GM21717 (cell line): ENCODE measurements around the gene GLI3.

Source experiments
- ATAC-seq: cut with Tn5 transposase; IDR thresholded peaks from one replicate; pipeline ENCODE4 v1.9.1; 2021; ENCODE audit warnings: mild to moderate bottlenecking, moderate library complexity; ENCODE audit not compliant: unreplicated experiment

Gene GLI3

DNA sequence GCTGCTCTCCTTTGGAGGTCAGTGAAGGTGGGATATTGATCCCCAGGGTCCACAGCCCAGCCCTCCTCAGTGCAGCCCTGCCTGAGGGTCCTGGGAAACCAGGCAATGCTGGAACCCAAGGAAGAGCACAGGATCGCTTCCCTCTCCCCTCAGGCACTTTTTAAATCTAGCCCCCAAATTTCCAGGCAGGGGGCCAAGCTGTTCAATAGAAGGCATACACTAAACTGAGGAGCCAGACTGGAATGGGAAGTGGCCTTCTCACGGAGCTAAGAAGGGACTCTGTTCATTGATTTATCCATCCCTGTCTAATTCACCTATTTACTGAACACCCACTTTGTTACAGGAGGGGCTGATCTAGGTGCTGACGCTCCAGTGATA lies 60.3 kb downstream of the GLI3 start:
- ATAC-seq = no peak

DNA sequence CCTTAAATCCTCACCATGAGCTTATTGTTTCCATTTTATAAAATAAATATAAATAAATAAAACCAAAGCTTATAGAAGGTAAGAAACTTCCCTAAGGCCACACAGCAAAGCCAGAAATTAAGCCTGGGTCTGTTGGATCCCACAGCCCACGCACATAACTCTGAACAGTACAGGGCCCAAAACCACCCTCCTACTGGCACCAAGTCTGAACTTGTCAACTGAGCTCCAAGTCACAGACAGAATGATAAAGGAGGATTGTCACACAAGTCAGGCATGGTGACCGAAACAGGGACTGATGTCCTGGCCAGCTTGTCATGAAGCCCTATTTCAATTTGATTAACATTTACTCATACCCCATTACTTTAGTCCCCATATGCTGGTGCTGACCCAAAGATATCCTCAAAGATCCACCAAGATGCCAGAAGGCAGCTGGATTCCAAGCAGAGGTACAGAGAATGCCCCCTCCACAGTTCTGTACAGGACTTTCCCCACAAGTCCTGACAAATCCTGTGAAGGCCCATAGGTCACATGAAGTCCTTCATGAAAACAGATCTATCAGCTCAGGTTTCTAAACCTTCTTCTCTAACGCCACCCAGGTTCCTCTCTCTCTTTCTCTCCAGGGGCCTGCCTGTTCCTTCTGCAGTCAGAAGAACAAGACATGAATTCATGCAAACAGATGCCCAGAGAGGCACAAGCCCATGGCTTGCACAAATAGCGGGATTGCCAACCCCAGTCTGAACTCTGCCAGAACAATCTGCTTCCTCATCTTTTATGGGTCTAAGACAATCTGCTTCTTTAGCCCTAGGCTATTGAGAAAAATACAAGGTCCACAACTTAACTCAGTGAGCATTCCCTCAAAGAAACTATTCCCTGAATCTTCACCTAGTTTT lies 60.9 kb downstream of the GLI3 start:
- ATAC-seq = no peak

DNA sequence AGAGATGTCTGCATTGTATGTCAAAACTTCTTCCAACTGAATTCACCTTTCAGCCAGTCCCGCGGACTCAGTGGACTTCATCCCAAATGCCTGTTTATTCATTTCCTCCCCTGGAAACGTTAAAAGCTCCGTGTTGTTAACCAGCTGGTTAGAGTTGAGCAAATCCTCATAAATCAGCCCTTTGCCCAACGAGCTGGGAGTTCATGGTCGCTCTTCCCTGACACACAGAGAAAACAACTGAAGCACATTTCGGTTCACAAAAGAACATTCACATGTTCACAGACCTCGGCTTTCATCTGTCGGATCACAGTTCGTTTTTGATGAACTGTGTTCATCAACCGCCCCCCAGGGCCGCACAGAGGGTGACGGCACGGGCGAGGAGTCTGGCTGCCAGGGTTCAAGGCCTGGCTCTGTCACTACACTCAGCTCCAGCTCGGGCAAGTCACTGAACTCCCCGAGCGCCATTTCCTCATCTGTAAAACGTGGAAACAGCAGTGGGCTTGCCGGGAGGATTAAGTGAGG lies 62.6 kb downstream of the GLI3 start:
- no peak for ATAC-seq

DNA sequence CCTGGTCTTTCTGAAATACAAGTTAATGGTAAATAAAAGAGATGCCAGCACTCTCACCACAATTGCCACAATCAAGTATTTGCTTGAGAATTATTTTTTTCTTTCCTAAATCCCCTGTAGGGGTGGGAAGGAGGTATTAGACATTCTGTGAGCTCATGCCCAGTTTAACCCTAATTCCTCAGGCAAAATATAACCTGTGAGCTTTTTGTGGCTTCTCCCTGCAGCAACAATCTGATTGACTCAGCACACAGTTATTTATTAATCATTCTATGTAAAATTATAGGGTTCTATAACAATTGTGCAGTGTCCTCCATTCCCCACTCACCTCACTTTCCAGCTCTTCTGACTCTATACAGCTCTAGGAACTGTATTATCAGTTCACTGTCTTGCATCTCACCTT lies 66.3 kb downstream of the GLI3 start:
- ATAC-seq = no peak

DNA sequence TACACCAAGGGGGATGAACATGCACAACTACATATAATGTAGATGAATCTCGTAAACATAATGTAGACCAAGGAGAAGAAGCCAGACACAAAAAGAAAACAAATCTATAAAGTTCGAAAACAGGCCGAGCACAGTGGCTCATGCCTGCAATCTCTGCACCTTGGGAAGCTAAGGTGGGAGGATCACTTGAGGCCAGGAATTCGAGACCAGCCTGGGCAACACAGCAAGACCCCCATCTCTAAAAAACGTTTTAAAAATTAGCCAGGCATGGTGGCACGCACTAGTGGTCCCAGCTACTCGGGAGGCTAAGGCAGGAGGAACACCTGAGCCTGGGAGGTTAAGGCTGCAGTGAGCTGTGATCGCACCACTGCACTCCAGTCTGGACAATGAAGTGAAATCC lies 68.5 kb downstream of the GLI3 start:
- ATAC-seq = no peak

DNA sequence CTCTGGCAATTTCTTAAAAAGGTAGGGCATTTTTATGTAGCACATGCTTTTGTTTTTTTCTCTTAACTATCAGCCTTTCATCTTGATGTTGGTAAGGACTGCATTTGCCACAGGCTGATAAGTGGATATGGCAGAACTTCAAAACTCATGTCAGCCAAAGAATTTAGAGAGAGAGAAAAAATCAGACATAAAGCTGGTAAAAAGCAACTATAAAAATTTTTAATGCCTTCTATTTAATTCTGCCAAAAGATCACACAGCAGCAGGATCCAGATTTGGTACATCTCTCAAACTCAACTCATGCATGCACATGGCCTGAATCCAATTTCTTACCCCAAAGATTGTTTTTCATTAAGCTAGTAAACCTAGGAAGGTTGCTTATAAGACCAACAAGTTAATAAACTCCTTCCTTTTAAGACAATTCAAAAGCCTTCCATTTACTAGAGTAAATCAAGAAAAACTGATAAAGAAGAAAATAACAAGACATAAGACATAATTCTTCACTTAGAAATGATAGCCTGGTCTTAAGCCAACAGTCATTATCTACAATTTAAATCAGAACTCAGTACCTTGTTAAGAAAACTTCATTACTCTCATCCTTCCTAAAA lies 69.3 kb downstream of the GLI3 start:
- ATAC-seq = no peak

DNA sequence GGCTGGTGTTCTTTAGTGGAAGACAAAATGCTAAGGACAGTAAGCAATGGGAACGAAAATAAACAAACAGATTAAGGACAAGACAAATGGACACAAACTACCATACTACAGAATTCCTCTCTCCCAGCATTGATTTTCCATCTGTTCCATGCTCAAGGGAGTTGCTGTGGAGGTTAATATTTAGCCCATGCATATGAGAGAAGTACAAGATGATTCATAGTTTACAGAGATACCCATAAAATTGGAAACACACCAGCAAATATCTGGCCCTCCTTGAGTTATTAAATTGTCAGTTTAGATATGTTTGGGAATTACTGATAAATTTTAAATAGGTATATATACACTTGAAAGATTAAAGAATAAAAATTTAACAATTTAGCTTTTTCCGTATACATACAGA lies 69.8 kb downstream of the GLI3 start:
- ATAC-seq = no peak

DNA sequence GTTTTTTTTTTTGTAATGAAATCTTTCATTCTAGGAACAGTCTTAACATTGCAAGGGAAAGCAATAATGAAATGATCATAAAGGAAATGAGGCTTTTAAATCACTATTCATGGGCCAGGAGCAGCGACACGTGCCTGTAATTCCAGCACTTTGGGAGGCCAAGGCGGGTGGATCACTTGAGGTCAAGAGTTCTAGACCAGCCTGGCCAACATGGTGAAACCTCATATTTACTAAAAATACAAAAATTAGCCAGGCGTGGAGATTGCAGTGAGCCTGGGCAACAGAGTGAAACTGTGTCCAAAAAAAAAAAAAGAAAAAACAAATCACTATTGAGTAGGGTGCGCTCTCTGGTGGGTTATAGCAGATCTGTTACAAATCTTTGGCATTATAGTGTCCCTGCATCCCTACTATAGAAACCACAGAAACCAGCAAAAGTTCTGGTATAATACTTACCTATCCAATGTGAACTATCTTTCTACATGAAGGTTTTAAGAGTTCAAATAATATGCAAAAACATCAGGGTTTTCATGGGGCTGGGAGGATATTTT lies 72.1 kb downstream of the GLI3 start:
- no peak for ATAC-seq

DNA sequence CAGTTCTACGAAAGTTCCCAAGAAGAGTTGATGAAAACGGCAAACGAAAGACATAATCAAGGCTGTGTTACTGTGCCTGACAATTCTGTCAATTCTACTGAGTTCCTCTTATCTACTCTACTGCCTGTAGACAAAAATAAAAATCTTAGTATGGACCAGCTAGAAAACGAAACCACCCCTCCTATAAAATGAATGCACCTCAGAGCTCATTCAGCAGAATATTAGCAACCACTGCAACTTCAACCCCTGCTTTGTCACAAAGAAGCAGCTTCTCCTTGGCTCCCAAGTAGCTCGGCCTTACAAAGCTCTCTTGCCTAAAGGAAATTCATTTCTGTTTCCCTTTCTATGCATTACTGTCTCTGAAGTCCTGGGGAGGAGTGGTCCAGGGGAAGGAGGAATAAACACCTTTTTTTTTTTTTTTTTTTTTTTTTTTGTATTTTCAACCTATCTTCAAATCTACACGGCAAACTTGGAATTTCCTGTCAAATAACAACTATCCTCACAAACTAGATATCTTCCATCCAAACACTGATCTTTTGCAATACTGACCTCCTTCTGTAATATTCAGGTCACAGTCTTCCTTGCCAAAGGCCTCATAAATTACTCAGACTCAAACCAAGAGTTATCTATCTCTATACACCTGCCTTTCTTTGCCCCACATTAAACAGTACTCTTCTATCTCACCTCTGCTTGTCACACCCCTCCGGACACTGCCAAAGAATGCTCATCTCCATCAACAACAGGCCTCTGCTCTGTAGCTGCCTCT lies 74.3 kb downstream of the GLI3 start:
- ATAC-seq = no peak

DNA sequence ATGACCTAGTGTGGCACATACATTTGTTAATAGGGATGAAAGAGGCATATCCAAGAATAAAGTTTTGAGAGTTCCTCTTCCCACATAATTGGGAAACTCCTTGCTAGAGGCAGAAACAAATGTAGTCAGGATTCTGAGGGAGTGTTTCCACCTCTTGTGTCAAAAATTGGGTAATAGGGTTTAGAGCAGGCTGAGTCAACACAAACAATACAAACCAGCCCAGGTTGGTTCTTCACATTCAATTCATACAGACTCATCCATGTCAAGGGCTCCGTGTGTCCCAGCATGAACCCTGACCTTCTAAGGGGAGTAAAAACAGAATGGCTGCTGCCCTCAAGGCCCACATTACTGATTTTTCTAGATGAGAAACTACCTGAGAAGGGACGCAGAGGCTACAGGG lies 75.3 kb downstream of the GLI3 start:
- no peak for ATAC-seq

DNA sequence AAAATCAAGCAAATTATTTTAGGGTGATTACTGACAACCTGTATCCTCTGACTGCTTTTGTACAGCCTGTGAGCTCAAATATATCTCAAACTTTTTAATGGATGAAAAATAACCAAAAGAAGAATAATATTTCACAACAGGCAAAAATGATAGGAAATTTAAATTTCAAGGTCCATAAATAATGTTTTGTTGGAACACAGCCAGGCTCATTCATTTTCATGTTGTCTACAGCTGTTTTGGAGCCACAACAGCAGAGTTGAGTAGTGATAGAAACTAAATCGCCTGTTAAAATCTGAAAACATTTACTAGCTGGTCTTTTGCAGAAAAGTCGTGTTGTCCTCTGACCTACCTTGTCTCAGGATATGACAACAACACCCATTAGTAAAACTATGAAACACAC lies 75.9 kb downstream of the GLI3 start:
- ATAC-seq = no peak

DNA sequence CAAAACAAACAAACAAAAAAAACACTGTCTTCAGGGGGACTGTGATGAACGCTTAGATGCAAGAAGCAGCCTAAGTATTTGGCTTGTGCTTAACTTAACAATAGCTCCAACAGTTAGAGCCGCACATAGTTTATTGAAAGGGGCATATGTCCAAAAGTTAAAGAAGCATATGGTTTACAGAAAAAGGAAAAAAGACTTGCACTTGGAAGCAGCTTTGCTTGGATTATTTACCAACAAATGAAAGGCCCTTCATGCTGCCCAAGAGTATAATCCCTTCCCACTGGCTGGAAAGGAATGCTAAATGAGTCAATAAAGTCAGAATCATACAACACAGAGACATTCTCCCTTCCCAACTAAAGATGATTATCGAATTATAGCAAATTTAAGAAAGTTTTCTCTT lies 77.9 kb downstream of the GLI3 start:
- ATAC-seq = no peak

DNA sequence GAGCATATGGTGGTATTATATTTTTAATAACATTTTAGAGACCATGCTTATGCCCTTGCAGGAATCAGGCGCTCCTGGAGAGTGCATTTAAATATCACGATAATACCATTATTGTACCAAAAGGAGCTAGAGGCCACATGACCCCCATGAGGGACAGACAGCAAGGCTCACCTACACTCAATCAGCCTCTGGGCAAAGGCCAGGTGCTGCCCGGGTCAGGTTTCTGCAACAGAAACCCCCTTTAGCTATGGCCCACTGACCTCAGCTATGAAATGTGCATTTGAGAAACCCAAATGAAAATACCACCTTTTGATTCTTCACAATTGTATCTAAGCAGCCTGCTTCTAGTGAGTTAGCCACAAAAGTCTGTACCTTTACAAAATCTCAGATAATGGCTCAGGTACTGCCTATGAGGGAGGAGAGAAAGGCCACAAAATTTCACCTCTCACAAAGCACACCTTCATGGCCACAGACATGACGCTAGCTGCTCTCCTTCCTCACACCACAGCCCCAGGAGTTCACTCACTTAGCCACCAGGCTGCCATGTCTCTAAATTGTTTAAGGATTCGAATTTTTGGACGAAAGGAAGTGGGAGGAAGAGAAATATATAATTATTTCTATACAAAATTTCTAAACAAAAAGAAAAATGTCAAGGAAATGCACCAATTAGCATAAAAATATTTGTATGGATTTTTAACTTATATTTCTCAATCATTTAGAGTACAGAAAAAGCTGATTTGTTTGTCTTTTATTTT lies 79.9 kb downstream of the GLI3 start:
- no peak for ATAC-seq

DNA sequence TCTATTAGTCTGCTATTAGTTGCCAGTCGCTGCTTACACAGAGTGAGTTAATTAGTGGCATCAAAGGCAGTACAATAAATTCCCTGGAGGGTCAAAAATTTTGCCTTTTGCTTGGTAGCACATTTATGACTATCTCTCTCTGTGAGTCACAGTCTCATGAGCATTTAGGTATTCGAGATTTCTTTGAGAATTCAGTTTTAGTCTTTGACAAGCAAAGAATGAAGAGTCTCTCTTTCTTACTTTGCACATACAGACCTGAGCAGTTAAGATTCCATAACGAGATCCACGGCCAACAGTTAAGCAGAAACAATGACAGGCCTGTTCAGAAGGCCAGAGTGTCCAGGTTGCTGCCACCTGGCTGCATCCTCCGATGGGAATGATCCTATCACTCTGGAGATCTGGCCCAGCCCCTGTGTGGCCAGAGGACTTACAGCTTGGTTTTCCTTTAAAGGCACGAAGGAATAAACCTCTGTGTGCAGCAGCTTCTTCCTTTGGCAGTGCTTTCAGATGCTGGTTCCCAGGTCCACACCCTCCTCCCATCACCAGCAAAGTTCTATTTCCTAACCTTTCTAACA lies 80.6 kb downstream of the GLI3 start:
- no peak for ATAC-seq

DNA sequence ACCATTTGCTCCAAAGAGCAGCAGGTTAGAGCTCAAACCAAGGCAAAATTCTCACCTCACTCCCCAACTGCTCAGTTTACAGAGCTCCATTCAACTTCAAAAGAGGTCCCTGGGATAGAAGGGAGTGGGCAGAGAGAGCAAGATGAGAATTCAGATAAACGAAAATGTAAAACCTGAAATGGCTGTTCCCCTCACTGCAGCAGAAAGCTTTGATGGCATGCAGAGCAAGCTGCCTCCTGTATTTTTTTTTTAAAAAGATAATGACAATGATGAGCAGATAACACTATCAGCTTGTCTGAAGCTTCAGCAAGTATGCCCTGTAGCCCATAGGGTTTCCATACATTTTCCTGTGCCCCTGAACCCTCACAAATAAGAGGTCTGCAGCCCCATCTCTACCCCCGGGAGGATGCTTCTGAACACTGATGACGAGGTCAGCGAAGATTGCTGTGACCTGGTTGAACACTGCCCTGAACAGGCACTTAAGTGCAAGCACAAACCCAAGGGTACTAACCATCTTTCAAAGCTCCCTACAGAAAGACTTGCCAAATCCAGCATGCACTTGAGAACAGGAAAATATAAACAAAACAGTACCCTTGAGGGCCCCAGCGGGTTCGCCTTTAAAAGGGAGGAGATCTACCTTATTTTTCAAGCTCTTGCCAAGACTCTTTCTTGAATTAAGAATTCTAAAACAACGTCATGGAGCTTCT lies 81.3 kb downstream of the GLI3 start:
- ATAC-seq = no peak

DNA sequence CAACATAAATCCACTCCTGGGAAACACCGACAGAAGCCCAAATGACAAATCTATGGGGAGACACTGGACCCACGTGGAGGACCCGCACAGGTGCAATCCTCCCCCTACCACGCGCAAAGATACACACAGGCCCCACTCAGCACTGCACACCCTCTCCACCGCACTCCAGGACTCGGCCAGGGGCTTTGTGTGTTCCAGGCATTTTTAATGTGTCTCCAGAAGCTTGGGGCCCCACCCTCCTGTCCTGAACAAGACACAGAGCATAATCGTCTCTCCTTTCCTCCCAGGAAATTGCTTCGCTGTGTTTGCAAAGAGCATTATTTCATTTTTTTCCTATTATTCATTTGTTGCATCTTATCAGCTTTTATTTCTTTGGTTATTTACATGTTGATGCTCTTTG lies 82.8 kb downstream of the GLI3 start:
- no peak for ATAC-seq

DNA sequence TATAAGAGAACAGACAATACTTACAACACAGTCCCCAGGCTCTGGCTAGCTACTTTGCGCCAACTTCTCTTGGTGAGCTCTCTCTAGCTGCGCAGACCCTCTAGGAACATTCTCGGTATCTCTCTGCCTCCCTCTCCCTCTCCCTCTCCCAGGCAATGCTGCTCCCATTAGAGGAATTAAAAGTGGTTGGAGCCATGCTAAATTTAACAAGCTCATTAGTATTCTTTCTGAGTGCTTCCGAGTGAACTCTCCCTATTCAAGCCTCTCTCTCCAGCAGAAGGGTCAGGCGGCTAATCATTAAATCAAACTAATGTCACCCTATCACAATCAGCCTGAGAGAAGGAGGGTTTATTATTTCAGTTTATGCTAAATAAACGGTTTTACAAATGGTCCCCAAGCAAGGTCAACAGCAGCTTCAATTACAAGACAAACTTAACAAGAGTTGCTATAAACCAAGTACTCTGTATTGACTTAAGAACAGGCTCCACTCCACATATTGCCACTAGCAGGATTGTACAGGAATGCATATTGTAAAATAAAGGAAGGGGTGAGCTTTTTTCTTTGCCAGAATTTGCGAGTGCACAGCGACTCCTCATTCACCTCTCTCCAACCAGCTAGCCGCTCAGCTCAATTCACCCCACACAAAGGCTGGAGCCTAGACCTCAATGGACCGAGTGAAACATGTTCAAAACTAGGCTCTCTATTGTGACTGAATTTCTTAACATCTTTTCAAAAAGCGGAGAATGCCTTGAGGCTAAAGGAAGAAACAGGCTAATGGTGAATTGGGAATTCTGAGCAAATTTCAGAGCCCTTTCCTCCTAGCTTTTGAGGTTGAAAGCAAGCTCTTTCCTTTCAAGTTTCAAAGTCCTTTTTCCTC lies 84.4 kb downstream of the GLI3 start:
- ATAC-seq = no peak

DNA sequence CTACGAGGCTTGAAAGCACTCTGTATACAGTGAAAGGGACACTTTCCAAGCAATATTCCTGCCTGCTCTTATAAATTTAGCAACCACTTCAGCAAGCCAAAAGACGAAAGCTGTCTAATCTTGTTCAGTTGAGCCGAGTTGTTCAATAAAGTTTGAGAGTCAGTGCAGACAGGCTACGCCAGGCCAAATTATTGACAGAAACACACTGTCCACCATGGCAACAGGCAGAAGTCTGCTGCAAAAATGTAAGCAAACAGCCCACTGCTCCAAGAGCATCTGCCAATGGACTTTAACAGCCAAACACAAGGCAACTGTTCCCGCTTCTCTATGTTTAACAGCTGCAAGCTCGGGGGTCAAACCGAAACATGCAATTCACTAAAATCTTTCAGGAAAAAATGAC lies 85.7 kb downstream of the GLI3 start:
- no peak for ATAC-seq

DNA sequence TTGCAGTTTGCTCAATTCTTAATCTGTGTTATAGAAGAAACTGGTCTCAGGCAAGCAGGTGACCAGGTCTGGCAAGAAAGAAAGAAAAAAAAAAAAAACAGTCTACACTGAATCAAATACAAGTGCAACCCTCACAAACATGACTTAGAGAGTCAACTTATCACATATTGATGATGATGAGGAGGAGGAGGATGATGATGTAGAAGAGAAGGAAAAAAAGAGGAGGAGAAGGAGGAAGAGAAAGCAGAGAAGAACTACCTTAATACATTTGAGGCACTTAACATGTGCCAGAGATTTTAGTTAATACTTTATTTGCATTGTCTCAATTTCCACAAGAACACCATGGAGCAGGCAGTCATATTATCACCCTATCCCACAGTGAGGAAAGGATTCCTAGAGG lies 91.5 kb downstream of the GLI3 start:
- no peak for ATAC-seq
